Measurements from ENCODE around the gene TDRD10.

DNA sequence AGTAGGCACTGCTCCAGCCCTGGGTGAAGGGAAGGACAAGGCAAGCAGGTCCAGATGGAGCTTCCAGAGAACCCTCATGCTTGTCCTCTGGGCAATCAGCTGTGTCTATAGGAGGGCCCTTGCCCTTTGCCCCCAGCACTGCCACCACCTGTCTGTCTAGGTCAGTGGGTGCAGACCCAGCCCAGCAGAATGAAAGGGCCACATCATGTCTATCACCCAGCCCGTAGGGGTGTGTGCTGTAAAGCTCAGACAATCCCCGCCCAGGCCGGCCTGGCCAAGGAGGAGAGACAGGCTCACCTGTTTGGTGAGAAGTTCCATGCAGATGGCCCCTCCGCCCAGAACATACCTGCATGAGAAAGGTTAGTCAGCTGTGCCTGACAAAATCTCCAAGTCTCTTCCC lies 49.5 kb downstream of the TDRD10 start:
- TF ChIP-seq, protein P1, sequence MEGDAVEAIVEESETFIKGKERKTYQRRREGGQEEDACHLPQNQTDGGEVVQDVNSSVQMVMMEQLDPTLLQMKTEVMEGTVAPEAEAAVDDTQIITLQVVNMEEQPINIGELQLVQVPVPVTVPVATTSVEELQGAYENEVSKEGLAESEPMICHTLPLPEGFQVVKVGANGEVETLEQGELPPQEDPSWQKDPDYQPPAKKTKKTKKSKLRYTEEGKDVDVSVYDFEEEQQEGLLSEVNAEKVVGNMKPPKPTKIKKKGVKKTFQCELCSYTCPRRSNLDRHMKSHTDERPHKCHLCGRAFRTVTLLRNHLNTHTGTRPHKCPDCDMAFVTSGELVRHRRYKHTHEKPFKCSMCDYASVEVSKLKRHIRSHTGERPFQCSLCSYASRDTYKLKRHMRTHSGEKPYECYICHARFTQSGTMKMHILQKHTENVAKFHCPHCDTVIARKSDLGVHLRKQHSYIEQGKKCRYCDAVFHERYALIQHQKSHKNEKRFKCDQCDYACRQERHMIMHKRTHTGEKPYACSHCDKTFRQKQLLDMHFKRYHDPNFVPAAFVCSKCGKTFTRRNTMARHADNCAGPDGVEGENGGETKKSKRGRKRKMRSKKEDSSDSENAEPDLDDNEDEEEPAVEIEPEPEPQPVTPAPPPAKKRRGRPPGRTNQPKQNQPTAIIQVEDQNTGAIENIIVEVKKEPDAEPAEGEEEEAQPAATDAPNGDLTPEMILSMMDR (IDR thresholded peaks at IDR 0.05; ENCODE audit: low read depth, low read length, missing input control) = no peak
- TF ChIP-seq EGR1 (IDR thresholded peaks at IDR 0.05; ENCODE audit: low read depth in 2 of 2) (no peak), GABPA (IDR thresholded peaks at IDR 0.05 in 1 of 2, conservative IDR thresholded peaks at IDR 0.05 in 1 of 2) (no peak), RAD21 (IDR thresholded peaks at IDR 0.05) (no peak), NR2F2 (IDR thresholded peaks at IDR 0.05) (no peak), JUND (IDR thresholded peaks at IDR 0.05) (no peak), TAF1 (conservative IDR thresholded peaks at IDR 0.05) (no peak)
- TF ChIP-seq, protein P2, sequence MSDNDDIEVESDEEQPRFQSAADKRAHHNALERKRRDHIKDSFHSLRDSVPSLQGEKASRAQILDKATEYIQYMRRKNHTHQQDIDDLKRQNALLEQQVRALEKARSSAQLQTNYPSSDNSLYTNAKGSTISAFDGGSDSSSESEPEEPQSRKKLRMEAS (IDR thresholded peaks at IDR 0.05) = no peak
- TF ChIP-seq, protein P3, sequence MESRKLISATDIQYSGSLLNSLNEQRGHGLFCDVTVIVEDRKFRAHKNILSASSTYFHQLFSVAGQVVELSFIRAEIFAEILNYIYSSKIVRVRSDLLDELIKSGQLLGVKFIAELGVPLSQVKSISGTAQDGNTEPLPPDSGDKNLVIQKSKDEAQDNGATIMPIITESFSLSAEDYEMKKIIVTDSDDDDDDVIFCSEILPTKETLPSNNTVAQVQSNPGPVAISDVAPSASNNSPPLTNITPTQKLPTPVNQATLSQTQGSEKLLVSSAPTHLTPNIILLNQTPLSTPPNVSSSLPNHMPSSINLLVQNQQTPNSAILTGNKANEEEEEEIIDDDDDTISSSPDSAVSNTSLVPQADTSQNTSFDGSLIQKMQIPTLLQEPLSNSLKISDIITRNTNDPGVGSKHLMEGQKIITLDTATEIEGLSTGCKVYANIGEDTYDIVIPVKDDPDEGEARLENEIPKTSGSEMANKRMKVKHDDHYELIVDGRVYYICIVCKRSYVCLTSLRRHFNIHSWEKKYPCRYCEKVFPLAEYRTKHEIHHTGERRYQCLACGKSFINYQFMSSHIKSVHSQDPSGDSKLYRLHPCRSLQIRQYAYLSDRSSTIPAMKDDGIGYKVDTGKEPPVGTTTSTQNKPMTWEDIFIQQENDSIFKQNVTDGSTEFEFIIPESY (IDR thresholded peaks at IDR 0.05) = no peak
- TF ChIP-seq, protein P4, sequence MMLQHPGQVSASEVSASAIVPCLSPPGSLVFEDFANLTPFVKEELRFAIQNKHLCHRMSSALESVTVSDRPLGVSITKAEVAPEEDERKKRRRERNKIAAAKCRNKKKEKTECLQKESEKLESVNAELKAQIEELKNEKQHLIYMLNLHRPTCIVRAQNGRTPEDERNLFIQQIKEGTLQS (IDR thresholded peaks at IDR 0.05) = no peak
- TF ChIP-seq, protein P5, sequence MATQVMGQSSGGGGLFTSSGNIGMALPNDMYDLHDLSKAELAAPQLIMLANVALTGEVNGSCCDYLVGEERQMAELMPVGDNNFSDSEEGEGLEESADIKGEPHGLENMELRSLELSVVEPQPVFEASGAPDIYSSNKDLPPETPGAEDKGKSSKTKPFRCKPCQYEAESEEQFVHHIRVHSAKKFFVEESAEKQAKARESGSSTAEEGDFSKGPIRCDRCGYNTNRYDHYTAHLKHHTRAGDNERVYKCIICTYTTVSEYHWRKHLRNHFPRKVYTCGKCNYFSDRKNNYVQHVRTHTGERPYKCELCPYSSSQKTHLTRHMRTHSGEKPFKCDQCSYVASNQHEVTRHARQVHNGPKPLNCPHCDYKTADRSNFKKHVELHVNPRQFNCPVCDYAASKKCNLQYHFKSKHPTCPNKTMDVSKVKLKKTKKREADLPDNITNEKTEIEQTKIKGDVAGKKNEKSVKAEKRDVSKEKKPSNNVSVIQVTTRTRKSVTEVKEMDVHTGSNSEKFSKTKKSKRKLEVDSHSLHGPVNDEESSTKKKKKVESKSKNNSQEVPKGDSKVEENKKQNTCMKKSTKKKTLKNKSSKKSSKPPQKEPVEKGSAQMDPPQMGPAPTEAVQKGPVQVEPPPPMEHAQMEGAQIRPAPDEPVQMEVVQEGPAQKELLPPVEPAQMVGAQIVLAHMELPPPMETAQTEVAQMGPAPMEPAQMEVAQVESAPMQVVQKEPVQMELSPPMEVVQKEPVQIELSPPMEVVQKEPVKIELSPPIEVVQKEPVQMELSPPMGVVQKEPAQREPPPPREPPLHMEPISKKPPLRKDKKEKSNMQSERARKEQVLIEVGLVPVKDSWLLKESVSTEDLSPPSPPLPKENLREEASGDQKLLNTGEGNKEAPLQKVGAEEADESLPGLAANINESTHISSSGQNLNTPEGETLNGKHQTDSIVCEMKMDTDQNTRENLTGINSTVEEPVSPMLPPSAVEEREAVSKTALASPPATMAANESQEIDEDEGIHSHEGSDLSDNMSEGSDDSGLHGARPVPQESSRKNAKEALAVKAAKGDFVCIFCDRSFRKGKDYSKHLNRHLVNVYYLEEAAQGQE (IDR thresholded peaks at IDR 0.05) = no peak

Measured in liver (tissue), 3 donors.